Colonic mucosa (tissue), 4 donors: ENCODE data around the gene BRD4. TPM values are rescaled to one million over a fixed set of nuclear protein-coding genes. Genes with fewer than 3 reads are reported as not detected.
"Not testable (repeated sequence)": the region's sequence is repeated elsewhere in the genome, so short reads cannot be mapped to it uniquely, and the experiment has no call there.

Experiments used
- DNase-seq: peaks from one replicate; pipeline ENCODE4 v3.0.0-alpha.2; 2020
- H3K27ac ChIP-seq: fragments of 200-600 bp; one replicate; pipeline ENCODE4 v1.8.0; 2021
- H3K27me3 ChIP-seq: fragments of 200-600 bp; one replicate; pipeline ENCODE4 v1.8.0; 2021
- H3K36me3 ChIP-seq: fragments of 200-600 bp; one replicate; pipeline ENCODE4 v1.8.0; 2021
- H3K4me1 ChIP-seq: fragments of 200-600 bp; one replicate; pipeline ENCODE4 v1.8.0; 2021; ENCODE audit warnings: mild to moderate bottlenecking
- H3K4me3 ChIP-seq: fragments of 200-600 bp; one replicate; pipeline ENCODE4 v1.8.0; 2021
- H3K9ac ChIP-seq, 2 donors: one replicate each; pipeline ENCODE4 v1.7.0; 2013; ENCODE audit warnings: control low read depth in 2 of 2, low read depth in 2 of 2, low read length in 2 of 2
- H3K9me3 ChIP-seq: fragments of 200-600 bp; one replicate; pipeline ENCODE4 v1.8.0; 2021
- CTCF ChIP-seq: fragments of 200-600 bp; IDR thresholded peaks from one replicate; pipeline ENCODE4 v1.8.0; 2022; ENCODE audit warnings: antibody characterized with exemption, mild to moderate bottlenecking
- intact Hi-C: fragments of 100-400 bp; cut with DNase I; formaldehyde crosslinking; loops from one replicate; pipeline ENCODE4 v1.14.1; 2022
- total RNA-seq, 2 donors: library from RNA; stranded (reverse); fragmentation: NEBNext Ultra II Directional in 1 of 2; extraction: Animal tissue kit (Norgen Biotek cat#: 25700) in 1 of 2; gene quantifications; one replicate each; pipeline ENCODE4 v1.2.1, GENCODE V29; 2021
- donor health status: healthy.
- donor health status: DM: no; HTN: no; CAD: no.
- donor health status: DM: no; HTN: no; CAD: no.

The BRD4 gene
- total RNA-seq, 2 donors from 2014 or later = 67.2 to 82.7 TPM

- no peak for TF ChIP-seq CTCF
- Histone ChIP-seq H3K4me3 (no peak overlapping the region), H3K36me3 (peaks cover 11% of the 10 kb centered on the region), H3K27ac (no peak overlapping the region), H3K9me3 (no peaks in the 10 kb centered on the region), H3K9ac (no peak overlapping the region), H3K4me1 (no peaks in the 10 kb centered on the region), H3K27me3 (no peaks in the 10 kb centered on the region)
- no peak for DNase-seq
- intact Hi-C loops = no loop called here
Observed at GRCh38 chr19:15357906-15358305, 25.6 kb upstream of the BRD4 start.

- Histone ChIP-seq H3K27me3 (no peaks in the 10 kb centered on the region), H3K27ac (no peak overlapping the region), H3K4me1 (no peaks in the 10 kb centered on the region), H3K4me3 (no peak overlapping the region), H3K9ac (no peak overlapping the region), H3K9me3 (no peaks in the 10 kb centered on the region), H3K36me3 (peaks cover 5% of the 10 kb centered on the region)
- intact Hi-C loops = no loop called here
- DNase-seq = no peak
- TF ChIP-seq CTCF = no peak
Observed at GRCh38 chr19:15354566-15355296, 22.4 kb upstream of the BRD4 start.

GRCh38 chr19:15353908-15354307 is 21.6 kb upstream of the BRD4 start:
- intact Hi-C loops = no loop called here
- Histone ChIP-seq H3K27ac (no peak overlapping the region), H3K4me1 (no peaks in the 10 kb centered on the region), H3K4me3 (no peak overlapping the region), H3K9ac (no peak overlapping the region), H3K27me3 (no peaks in the 10 kb centered on the region), H3K36me3 (peaks cover 5% of the 10 kb centered on the region), H3K9me3 (no peaks in the 10 kb centered on the region)
- no peak for TF ChIP-seq CTCF
- DNase-seq = no peak

- H3K4me3 ChIP-seq, H3K9me3 ChIP-seq, H3K36me3 ChIP-seq, H3K9ac ChIP-seq, H3K27me3 ChIP-seq, DNase-seq, H3K27ac ChIP-seq, intact Hi-C loops, H3K4me1 ChIP-seq: not testable (repeated sequence)
Observed at GRCh38 chr19:15352535-15352934, 20.2 kb upstream of the BRD4 start.

GRCh38 chr19:15341328-15341727 is 9.0 kb upstream of the BRD4 start:
- H3K4me1 ChIP-seq, H3K9ac ChIP-seq, H3K9me3 ChIP-seq, DNase-seq, H3K27ac ChIP-seq, intact Hi-C loops, H3K36me3 ChIP-seq, H3K27me3 ChIP-seq, H3K4me3 ChIP-seq: not testable (repeated sequence)

GRCh38 chr19:15340086-15340485 is 7.7 kb upstream of the BRD4 start:
- Histone ChIP-seq H3K27me3 (no peaks in the 10 kb centered on the region), H3K36me3 (no peaks in the 10 kb centered on the region), H3K9ac (no peak overlapping the region), H3K4me3 (no peak overlapping the region), H3K9me3 (no peaks in the 10 kb centered on the region), H3K4me1 (no peaks in the 10 kb centered on the region), H3K27ac (no peak overlapping the region)
- no peak for DNase-seq
- intact Hi-C loops = no loop called here
- TF ChIP-seq CTCF = no peak
